Fibroblast of the aortic adventitia (primary cell): Measurements from ENCODE around the gene FCRL3. TPM values are rescaled to one million over a fixed set of nuclear protein-coding genes. Genes with fewer than 3 reads are reported as not detected.

Experiments
- total RNA-seq: library from RNA; depleted of rRNA; stranded (reverse); fragments of >200 nt; gene quantifications from 2 replicates; pipeline ENCODE4 v1.2.3, GENCODE V29; 2012; ENCODE audit warnings: low replicate concordance

Gene FCRL3
- total RNA-seq, 1 donor: not detected

Other genes with a start within 250 kb of the FCRL3 start
- gene FCRL5, start 148.3 kb downstream of the FCRL3 start, total RNA-seq: not detected in 2 replicates
- not detected in 2 replicates for gene FCRL4, start 102.7 kb downstream of the FCRL3 start, total RNA-seq
- not detected in 2 replicates for gene FCRL2, start 76.4 kb upstream of the FCRL3 start, total RNA-seq
- gene FCRL1, start 119.4 kb upstream of the FCRL3 start, total RNA-seq: not detected in 2 replicates
- gene CD5L, start 141.0 kb upstream of the FCRL3 start, total RNA-seq: not detected in 2 replicates